Measurements from ENCODE around the gene KRTAP10-5. TPM values are rescaled to one million over a fixed set of nuclear protein-coding genes. Genes with fewer than 3 reads are reported as not detected.

The KRTAP10-5 gene
- not detected in 2 replicates for total RNA-seq

GRCh38 chr21:44580231-44580821 is at the start of gene KRTAP10-5:
Gene KRTAP10-5 (minus strand): TSS chr21:44580604. CDS start chr21:44580578, 26 bp downstream.

GRCh38 chr21:44626673-44627143 is 46.3 kb upstream of the KRTAP10-5 start, which contains the start of gene KRTAP10-9:
Gene KRTAP10-9 (plus strand): TSS chr21:44627093. CDS start chr21:44627172, 79 bp downstream.

GRCh38 chr21:44612029-44612486 is 31.7 kb upstream of the KRTAP10-5 start, which contains the start of gene KRTAP10-8:
Gene KRTAP10-8 (plus strand): TSS chr21:44612079. CDS start chr21:44612101, 22 bp downstream.

GRCh38 chr21:44600118-44600978 is 19.9 kb upstream of the KRTAP10-5 start, which contains the start of gene KRTAP10-7:
Gene KRTAP10-7 (plus strand): TSS chr21:44600597. CDS start chr21:44600622, 25 bp downstream.

GRCh38 chr21:44592446-44593311 is 12.3 kb upstream of the KRTAP10-5 start, which contains the start of gene KRTAP10-6:
Gene KRTAP10-6 (minus strand): TSS chr21:44592505. CDS start chr21:44592484, 21 bp downstream.

GRCh38 chr21:44573630-44574456 is 6.6 kb downstream of the KRTAP10-5 start, which contains the start of gene KRTAP10-4:
Gene KRTAP10-4 (plus strand): TSS chr21:44573729. CDS start chr21:44573759, 30 bp downstream.

GRCh38 chr21:44558695-44559094 is 21.7 kb downstream of the KRTAP10-5 start, which contains the start of gene KRTAP10-3:
Gene KRTAP10-3 (minus strand): TSS chr21:44558795. CDS start chr21:44558715, 80 bp downstream.

GRCh38 chr21:44551340-44551961 is 29.0 kb downstream of the KRTAP10-5 start, which contains the start of gene KRTAP10-2:
Gene KRTAP10-2 (minus strand): TSS chr21:44551505. CDS start chr21:44551458, 47 bp downstream.

GRCh38 chr21:44539991-44540666 is 40.3 kb downstream of the KRTAP10-5 start, which contains the start of gene KRTAP10-1:
Gene KRTAP10-1 (minus strand): TSS chr21:44540195. CDS start chr21:44540150, 45 bp downstream.

Other genes with a start within 250 kb of the KRTAP10-5 start
- 20.0 and 29.0 TPM in 2 replicates for gene CFAP410, start 241.2 kb downstream of the KRTAP10-5 start, total RNA-seq
- 1.3 and 2.1 TPM in 2 replicates for gene TRPM2, start 227.0 kb downstream of the KRTAP10-5 start, total RNA-seq
- gene LRRC3, start 125.1 kb downstream of the KRTAP10-5 start, total RNA-seq: 2.9 and 3.5 TPM in 2 replicates
- gene KRTAP10-1, start 40.4 kb downstream of the KRTAP10-5 start, total RNA-seq: not detected in 2 replicates
- gene KRTAP10-2, start 29.1 kb downstream of the KRTAP10-5 start, total RNA-seq: not detected in 2 replicates
- gene KRTAP10-3, start 21.8 kb downstream of the KRTAP10-5 start, total RNA-seq: not detected in 2 replicates
- not detected in 2 replicates for gene KRTAP10-4, start 6.9 kb downstream of the KRTAP10-5 start, total RNA-seq
- not detected in 2 replicates for gene KRTAP10-6, start 11.9 kb upstream of the KRTAP10-5 start, total RNA-seq
- gene KRTAP10-7, start 20.0 kb upstream of the KRTAP10-5 start, total RNA-seq: not detected in 2 replicates
- not detected in 2 replicates for gene KRTAP10-8, start 31.5 kb upstream of the KRTAP10-5 start, total RNA-seq
- not detected in 2 replicates for gene KRTAP10-9, start 46.5 kb upstream of the KRTAP10-5 start, total RNA-seq
- gene KRTAP10-10, start 56.8 kb upstream of the KRTAP10-5 start, total RNA-seq: not detected in 2 replicates
- gene KRTAP10-11, start 65.8 kb upstream of the KRTAP10-5 start, total RNA-seq: not detected in 2 replicates
- not detected in 2 replicates for gene KRTAP12-4, start 74.1 kb upstream of the KRTAP10-5 start, total RNA-seq
- gene KRTAP12-3, start 77.3 kb upstream of the KRTAP10-5 start, total RNA-seq: not detected in 2 replicates
- not detected in 2 replicates for gene KRTAP12-2, start 86.3 kb upstream of the KRTAP10-5 start, total RNA-seq
- not detected in 2 replicates for gene KRTAP12-1, start 101.6 kb upstream of the KRTAP10-5 start, total RNA-seq
- not detected in 2 replicates for gene KRTAP10-12, start 116.6 kb upstream of the KRTAP10-5 start, total RNA-seq
- gene TSPEAR, start 131.0 kb upstream of the KRTAP10-5 start, total RNA-seq: not detected in 2 replicates
- gene UBE2G2, start 221.2 kb upstream of the KRTAP10-5 start, total RNA-seq: 32.1 and 38.8 TPM in 2 replicates
- 51.8 and 69.6 TPM in 2 replicates for gene SUMO3, start 237.5 kb upstream of the KRTAP10-5 start, total RNA-seq

Data from mesangial cell (primary cell).